Mesenchymal stem cell (in vitro differentiated cells and primary cell): ENCODE measurements around the gene TRIM27. TPM values are rescaled to one million over a fixed set of nuclear protein-coding genes. Genes with fewer than 3 reads are reported as not detected.
"Not testable (repeated sequence)": the region's sequence is repeated elsewhere in the genome, so short reads cannot be mapped to it uniquely, and the experiment has no call there.

Experiments used
- DNase-seq: peaks from one replicate; pipeline ENCODE4 v3.0.0-alpha.2; 2013
- H2AFZ ChIP-seq: one replicate; pipeline ENCODE4 v1.6.1; 2013; ENCODE audit warnings: low read depth, mild to moderate bottlenecking, control low read depth, inconsistent platforms, low read length, moderate library complexity
- H2AK5ac ChIP-seq: 2 replicates; pipeline ENCODE4 v1.6.1; 2013; ENCODE audit warnings: low read length, moderate library complexity, mild to moderate bottlenecking, inconsistent platforms; ENCODE audit not compliant: severe bottlenecking
- H2BK120ac ChIP-seq: one replicate; pipeline ENCODE4 v1.6.1; 2013; ENCODE audit warnings: low read depth, mild to moderate bottlenecking, inconsistent platforms, low read length, moderate library complexity
- H2BK12ac ChIP-seq, 2 experiments: one replicate each; pipeline ENCODE4 v1.6.1; 2013; ENCODE audit warnings: inconsistent platforms in 2 of 2, low read length in 2 of 2, mild to moderate bottlenecking in 2 of 2, moderate library complexity in 2 of 2, control low read depth in 1 of 2
- H2BK15ac ChIP-seq: one replicate; pipeline ENCODE4 v1.6.1; 2013; ENCODE audit warnings: mild to moderate bottlenecking, low read depth, inconsistent platforms; ENCODE audit not compliant: poor library complexity, severe bottlenecking
- H2BK5ac ChIP-seq: 2 replicates; pipeline ENCODE4 v1.6.1; 2013; ENCODE audit warnings: low read depth, mild to moderate bottlenecking, low read length, control low read depth, inconsistent platforms; ENCODE audit not compliant: poor library complexity, severe bottlenecking
- H3K14ac ChIP-seq, 2 experiments: one replicate each; pipeline ENCODE4 v1.6.1; 2013; ENCODE audit warnings: inconsistent platforms in 2 of 2, low read length in 2 of 2, control low read depth in 1 of 2, mild to moderate bottlenecking in 1 of 2, moderate library complexity in 1 of 2
- H3K18ac ChIP-seq, 2 experiments: one replicate each; pipeline ENCODE4 v1.6.1; 2013; ENCODE audit warnings: inconsistent platforms in 2 of 2, low read length in 2 of 2, control low read depth in 1 of 2, low read depth in 1 of 2, mild to moderate bottlenecking in 1 of 2
- H3K23ac ChIP-seq, 2 experiments: one replicate each; pipeline ENCODE4 v1.6.1; 2013; ENCODE audit warnings: inconsistent platforms in 2 of 2, low read length in 2 of 2, mild to moderate bottlenecking in 2 of 2, moderate library complexity in 2 of 2, control low read depth in 1 of 2
- H3K27ac ChIP-seq: 2 replicates; pipeline ENCODE4 v1.5.1; 2013; ENCODE audit warnings: mild to moderate bottlenecking, moderate library complexity, low read length, control low read depth, inconsistent platforms; ENCODE audit not compliant: poor library complexity, severe bottlenecking
- H3K27me3 ChIP-seq, 2 experiments: 2 replicates each; pipeline versions ENCODE4 v1.6.1 to v1.7.0; 2013; ENCODE audit warnings: low read length in 2 of 2, mild to moderate bottlenecking in 2 of 2, moderate library complexity in 2 of 2, control low read depth in 1 of 2, inconsistent platforms in 1 of 2; ENCODE audit not compliant: control insufficient read depth in 1 of 2, insufficient read depth in 1 of 2
- H3K36me3 ChIP-seq, 2 experiments: 2 replicates each; pipeline versions ENCODE4 v1.6.1 to v1.7.0; 2013; ENCODE audit warnings: low read length in 2 of 2, control low read depth in 1 of 2, inconsistent platforms in 1 of 2, low read depth in 1 of 2, mild to moderate bottlenecking in 1 of 2; ENCODE audit not compliant: insufficient read depth in 2 of 2, control insufficient read depth in 1 of 2
- H3K4ac ChIP-seq, 2 experiments: one replicate each; pipeline ENCODE4 v1.6.1; 2013; ENCODE audit warnings: inconsistent platforms in 2 of 2, low read length in 2 of 2, mild to moderate bottlenecking in 2 of 2, moderate library complexity in 2 of 2, control low read depth in 1 of 2, low read depth in 1 of 2
- H3K4me1 ChIP-seq: 2 replicates; pipeline ENCODE4 v1.6.1; 2013; ENCODE audit warnings: low read depth, low read length, control low read depth; ENCODE audit not compliant: control insufficient read depth, insufficient read depth
- H3K4me2 ChIP-seq: 2 replicates; pipeline ENCODE4 v1.6.1; 2013; ENCODE audit warnings: low read length, mild to moderate bottlenecking, inconsistent platforms; ENCODE audit not compliant: poor library complexity, severe bottlenecking
- H3K4me3 ChIP-seq, 2 experiments: 2 replicates each; pipeline versions ENCODE4 v1.5.1 to v1.7.0; 2013; ENCODE audit warnings: low read length in 2 of 2, mild to moderate bottlenecking in 2 of 2, control low read depth in 1 of 2, low read depth in 1 of 2; ENCODE audit not compliant: insufficient read depth in 1 of 2
- H3K79me1 ChIP-seq: replicated peaks from 2 replicates; pipeline ENCODE4 v1.6.1; 2013; ENCODE audit warnings: mild to moderate bottlenecking, control low read depth, low read length, inconsistent platforms; ENCODE audit not compliant: poor library complexity, severe bottlenecking
- H3K9ac ChIP-seq: 2 replicates; pipeline ENCODE4 v1.7.0; 2013; ENCODE audit warnings: mild to moderate bottlenecking, low read length, moderate library complexity
- H3K9me3 ChIP-seq: 2 replicates; pipeline ENCODE4 v1.7.0; 2013; ENCODE audit warnings: mild to moderate bottlenecking, low read length; ENCODE audit not compliant: control insufficient read depth
- H4K8ac ChIP-seq: one replicate; pipeline ENCODE4 v1.6.1; 2013; ENCODE audit warnings: inconsistent platforms, mild to moderate bottlenecking, low read length, moderate library complexity
- H4K91ac ChIP-seq: one replicate; pipeline ENCODE4 v1.6.1; 2013; ENCODE audit warnings: mild to moderate bottlenecking, low read length, inconsistent platforms
- WGBS: methylation state at CpG from one replicate; pipeline ENCODE4 v1.1.7; 2013; ENCODE audit warnings: mixed read lengths; 5-methylcytosine and 5-hydroxymethylcytosine counted together
- small RNA-seq: library from polyadenylated mRNA; stranded (forward); fragments of <200 nt; extraction: miRNeasy Mini kit (QIAGEN cat#:217004); gene quantifications from one replicate; pipeline ENCODE3, GENCODE V24; 2013; ENCODE audit warnings: low read depth

Gene TRIM27

DNA sequence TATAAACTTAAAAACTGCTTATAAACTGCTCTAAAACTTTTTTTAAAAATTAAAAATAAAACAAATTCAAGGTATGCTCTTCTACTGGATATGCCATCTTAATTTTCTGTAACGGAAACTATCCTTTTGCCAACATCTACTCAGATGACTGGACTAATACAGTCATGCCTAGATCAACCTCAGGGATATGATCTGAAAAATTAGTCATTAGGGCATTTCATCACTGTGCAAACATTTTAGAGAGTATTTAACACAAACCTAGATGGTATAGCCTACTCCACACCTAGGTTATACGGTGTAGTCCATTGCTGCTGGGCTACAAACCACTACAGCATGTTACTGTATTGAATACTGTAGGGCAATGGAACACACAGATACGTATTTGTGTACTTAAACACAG lies 64.8 kb downstream of the TRIM27 start:
- Histone ChIP-seq H2AFZ (no peak overlapping the region), H3K36me3 (no peaks in the 10 kb centered on the region), H4K91ac (no peak overlapping the region), H2AK5ac (no peak overlapping the region), H3K4me1 (no peaks in the 10 kb centered on the region), H3K4ac (no peak overlapping the region), H3K27ac (no peak overlapping the region), H3K4me2 (no peak overlapping the region), H3K14ac (no peak overlapping the region), H2BK5ac (no peak overlapping the region), H3K23ac (no peak overlapping the region), H3K9me3 (peaks cover 4% of the 10 kb centered on the region), H3K27me3 (no peaks in the 10 kb centered on the region), H3K4me3 (no peak overlapping the region), H2BK12ac (no peak overlapping the region), H2BK120ac (no peak overlapping the region), H3K79me1 (no peaks in the 10 kb centered on the region), H4K8ac (no peak overlapping the region), H2BK15ac (no peak overlapping the region), H3K18ac (no peak overlapping the region), H3K9ac (no peak overlapping the region)
- WGBS = 100% methylated on average over 2 of the region's 3 CpGs
- no peak for DNase-seq

DNA sequence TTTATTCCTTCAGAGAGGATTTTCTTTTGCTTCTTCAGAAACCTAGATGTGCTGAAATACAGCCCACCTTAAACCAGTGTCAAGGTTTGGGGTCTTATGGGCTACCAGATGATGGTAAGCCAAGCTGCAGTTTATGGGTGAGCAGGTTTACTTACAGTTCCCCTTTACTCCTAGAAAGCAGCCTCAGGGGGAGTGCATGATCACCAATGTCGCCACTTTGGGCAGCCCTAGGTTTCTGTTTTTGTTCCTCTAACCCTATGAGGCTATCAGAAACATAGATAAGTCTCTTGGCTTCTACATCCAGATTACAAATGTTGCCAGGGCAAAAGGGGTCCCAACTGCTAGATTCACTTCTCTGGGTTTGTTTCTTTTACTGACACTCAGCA lies 67.2 kb downstream of the TRIM27 start:
- Histone ChIP-seq H3K4me2 (no peak overlapping the region), H3K4me1 (no peaks in the 10 kb centered on the region), H3K14ac (no peak overlapping the region), H4K8ac (no peak overlapping the region), H3K27me3 (no peaks in the 10 kb centered on the region), H2AK5ac (no peak overlapping the region), H3K9ac (no peak overlapping the region), H3K79me1 (no peaks in the 10 kb centered on the region), H2BK12ac (no peak overlapping the region), H2BK15ac (no peak overlapping the region), H3K9me3 (peaks cover 4% of the 10 kb centered on the region), H3K4me3 (no peak overlapping the region), H2AFZ (no peak overlapping the region), H2BK5ac (no peak overlapping the region), H3K23ac (no peak overlapping the region), H4K91ac (no peak overlapping the region), H3K36me3 (no peaks in the 10 kb centered on the region), H3K27ac (no peak overlapping the region), H3K4ac (no peak overlapping the region), H2BK120ac (no peak overlapping the region), H3K18ac (no peak overlapping the region)
- 27% methylated on average over 1 of the region's 1 CpG for WGBS
- DNase-seq = no peak

DNA sequence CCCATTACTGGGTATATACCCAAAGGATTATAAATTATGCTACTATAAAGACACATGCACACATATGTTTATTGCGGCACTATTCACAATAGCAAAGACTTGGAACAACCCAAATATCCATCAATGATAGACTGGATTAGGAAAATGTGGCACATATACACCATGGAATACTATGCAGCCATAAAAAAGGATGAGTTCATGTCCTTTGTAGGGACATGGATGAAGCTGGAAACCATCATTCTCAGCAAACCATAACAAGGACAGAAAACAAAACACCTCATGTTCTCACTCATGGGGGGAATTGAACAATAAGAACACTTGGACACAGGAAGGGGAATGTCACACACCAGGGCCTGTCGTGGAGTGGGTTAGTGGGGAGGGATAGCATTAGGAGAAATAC lies 69.4 kb downstream of the TRIM27 start:
- H2BK5ac ChIP-seq, H3K4ac ChIP-seq, H2BK120ac ChIP-seq, H3K79me1 ChIP-seq, H3K9me3 ChIP-seq, H3K4me1 ChIP-seq, H3K36me3 ChIP-seq, DNase-seq, H2BK15ac ChIP-seq, H3K27me3 ChIP-seq, H2BK12ac ChIP-seq, H4K91ac ChIP-seq, H3K14ac ChIP-seq, H3K23ac ChIP-seq, H3K4me3 ChIP-seq, H2AK5ac ChIP-seq, H3K4me2 ChIP-seq, H2AFZ ChIP-seq, H4K8ac ChIP-seq, H3K27ac ChIP-seq, H3K9ac ChIP-seq, H3K18ac ChIP-seq: not testable (repeated sequence)
- WGBS = 33% methylated on average over 1 of the region's 2 CpGs

Small RNAs within 50 kb of the gene (small RNA-seq; reads per million reads assigned to genes)
- not detected for gene RNU6-930P
